ENCODE results near the gene AGT. TPM values are rescaled to one million over a fixed set of nuclear protein-coding genes. Genes with fewer than 3 reads are reported as not detected.

The AGT gene
- total and polyA plus RNA-seq, 2 experiments from 2014 or later, result 0.11 TPM; not detected in 1

- Histone ChIP-seq H3K9me2 (ENCODE audit: insufficient read depth) (no peaks in the 10 kb centered on the region), H3K4me3 (no peak overlapping the region), H3K27ac (ENCODE audit: low read depth) (no peak overlapping the region), H4K20me1 (replicated peaks; ENCODE audit: insufficient read depth) (no peaks in the 10 kb centered on the region), H3K36me3 (ENCODE audit: insufficient read depth) (peaks cover 28% of the 10 kb centered on the region), H3K79me2 (replicated peaks; ENCODE audit: insufficient read depth) (no peaks in the 10 kb centered on the region), H3F3A (replicated peaks; ENCODE audit: low read depth) (no peaks in the 10 kb centered on the region), H3K4me1 (ENCODE audit: insufficient read depth) (no peaks in the 10 kb centered on the region), H2AFZ (no peak overlapping the region), H3K27me3 (ENCODE audit: insufficient read depth) (no peaks in the 10 kb centered on the region), H3K4me2 (no peak overlapping the region)
- Mint-ChIP-seq H3K9me3 (no peaks in the 10 kb centered on the region), H3K27me3 (ENCODE audit: insufficient read depth, low read depth, poor library complexity) (no peaks in the 10 kb centered on the region), H3K27ac (no peak overlapping the region), H3K36me3 (ENCODE audit: low read depth) (peaks cover 52% of the 10 kb centered on the region), H3K4me1 (no peaks in the 10 kb centered on the region), H3K4me3 (no peak overlapping the region)
- no peak for TF ChIP-seq ETS1 (IDR thresholded peaks at IDR 0.05)
- TF ChIP-seq POLR2AphosphoS5 (IDR thresholded peaks at IDR 0.05; ENCODE audit: low read depth), result no peak
- no peak for TF ChIP-seq REST (IDR thresholded peaks at IDR 0.05; ENCODE audit: unreplicated experiment)
- TF ChIP-seq NANOG (IDR thresholded peaks at IDR 0.05; ENCODE audit: borderline replicate concordance), result no peak
- TF ChIP-seq ZNF114 (CRISPR knock-in tag; IDR thresholded peaks at IDR 0.05), result no peak
- TF ChIP-seq, protein P1, sequence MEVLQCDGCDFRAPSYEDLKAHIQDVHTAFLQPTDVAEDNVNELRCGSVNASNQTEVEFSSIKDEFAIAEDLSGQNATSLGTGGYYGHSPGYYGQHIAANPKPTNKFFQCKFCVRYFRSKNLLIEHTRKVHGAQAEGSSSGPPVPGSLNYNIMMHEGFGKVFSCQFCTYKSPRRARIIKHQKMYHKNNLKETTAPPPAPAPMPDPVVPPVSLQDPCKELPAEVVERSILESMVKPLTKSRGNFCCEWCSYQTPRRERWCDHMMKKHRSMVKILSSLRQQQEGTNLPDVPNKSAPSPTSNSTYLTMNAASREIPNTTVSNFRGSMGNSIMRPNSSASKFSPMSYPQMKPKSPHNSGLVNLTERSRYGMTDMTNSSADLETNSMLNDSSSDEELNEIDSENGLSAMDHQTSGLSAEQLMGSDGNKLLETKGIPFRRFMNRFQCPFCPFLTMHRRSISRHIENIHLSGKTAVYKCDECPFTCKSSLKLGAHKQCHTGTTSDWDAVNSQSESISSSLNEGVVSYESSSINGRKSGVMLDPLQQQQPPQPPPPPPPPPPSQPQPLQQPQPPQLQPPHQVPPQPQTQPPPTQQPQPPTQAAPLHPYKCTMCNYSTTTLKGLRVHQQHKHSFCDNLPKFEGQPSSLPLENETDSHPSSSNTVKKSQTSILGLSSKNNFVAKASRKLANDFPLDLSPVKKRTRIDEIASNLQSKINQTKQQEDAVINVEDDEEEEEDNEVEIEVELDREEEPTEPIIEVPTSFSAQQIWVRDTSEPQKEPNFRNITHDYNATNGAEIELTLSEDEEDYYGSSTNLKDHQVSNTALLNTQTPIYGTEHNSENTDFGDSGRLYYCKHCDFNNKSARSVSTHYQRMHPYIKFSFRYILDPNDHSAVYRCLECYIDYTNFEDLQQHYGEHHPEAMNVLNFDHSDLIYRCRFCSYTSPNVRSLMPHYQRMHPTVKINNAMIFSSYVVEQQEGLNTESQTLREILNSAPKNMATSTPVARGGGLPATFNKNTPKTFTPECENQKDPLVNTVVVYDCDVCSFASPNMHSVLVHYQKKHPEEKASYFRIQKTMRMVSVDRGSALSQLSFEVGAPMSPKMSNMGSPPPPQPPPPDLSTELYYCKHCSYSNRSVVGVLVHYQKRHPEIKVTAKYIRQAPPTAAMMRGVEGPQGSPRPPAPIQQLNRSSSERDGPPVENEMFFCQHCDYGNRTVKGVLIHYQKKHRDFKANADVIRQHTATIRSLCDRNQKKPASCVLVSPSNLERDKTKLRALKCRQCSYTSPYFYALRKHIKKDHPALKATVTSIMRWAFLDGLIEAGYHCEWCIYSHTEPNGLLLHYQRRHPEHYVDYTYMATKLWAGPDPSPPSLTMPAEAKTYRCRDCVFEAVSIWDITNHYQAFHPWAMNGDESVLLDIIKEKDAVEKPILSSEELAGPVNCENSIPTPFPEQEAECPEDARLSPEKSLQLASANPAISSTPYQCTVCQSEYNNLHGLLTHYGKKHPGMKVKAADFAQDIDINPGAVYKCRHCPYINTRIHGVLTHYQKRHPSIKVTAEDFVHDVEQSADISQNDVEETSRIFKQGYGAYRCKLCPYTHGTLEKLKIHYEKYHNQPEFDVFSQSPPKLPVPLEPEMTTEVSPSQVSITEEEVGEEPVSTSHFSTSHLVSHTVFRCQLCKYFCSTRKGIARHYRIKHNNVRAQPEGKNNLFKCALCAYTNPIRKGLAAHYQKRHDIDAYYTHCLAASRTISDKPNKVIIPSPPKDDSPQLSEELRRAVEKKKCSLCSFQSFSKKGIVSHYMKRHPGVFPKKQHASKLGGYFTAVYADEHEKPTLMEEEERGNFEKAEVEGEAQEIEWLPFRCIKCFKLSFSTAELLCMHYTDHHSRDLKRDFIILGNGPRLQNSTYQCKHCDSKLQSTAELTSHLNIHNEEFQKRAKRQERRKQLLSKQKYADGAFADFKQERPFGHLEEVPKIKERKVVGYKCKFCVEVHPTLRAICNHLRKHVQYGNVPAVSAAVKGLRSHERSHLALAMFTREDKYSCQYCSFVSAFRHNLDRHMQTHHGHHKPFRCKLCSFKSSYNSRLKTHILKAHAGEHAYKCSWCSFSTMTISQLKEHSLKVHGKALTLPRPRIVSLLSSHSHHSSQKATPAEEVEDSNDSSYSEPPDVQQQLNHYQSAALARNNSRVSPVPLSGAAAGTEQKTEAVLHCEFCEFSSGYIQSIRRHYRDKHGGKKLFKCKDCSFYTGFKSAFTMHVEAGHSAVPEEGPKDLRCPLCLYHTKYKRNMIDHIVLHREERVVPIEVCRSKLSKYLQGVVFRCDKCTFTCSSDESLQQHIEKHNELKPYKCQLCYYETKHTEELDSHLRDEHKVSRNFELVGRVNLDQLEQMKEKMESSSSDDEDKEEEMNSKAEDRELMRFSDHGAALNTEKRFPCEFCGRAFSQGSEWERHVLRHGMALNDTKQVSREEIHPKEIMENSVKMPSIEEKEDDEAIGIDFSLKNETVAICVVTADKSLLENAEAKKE (CRISPR knock-in tag; IDR thresholded peaks at IDR 0.05), result no peak
- DNase-seq (ENCODE audit: low spot score) (no peak), ATAC-seq (no peak)
These were observed 34.7 kb downstream of the AGT start for GRCh38 chr1:230679192-230679591.
